Naive thymus-derived CD4-positive, alpha-beta T cell (primary cell): ENCODE measurements around the gene ABTB1. TPM values are rescaled to one million over a fixed set of nuclear protein-coding genes. Genes with fewer than 3 reads are reported as not detected.

Experiments
- ATAC-seq: fragments of 150-1000 bp; cut with Tn5 transposase; 2 replicates; pipeline ENCODE4 v1.10.0; 2021; ENCODE audit warnings: mild to moderate bottlenecking, moderate library complexity
- CTCF ChIA-PET: fragments of 350-600 bp; sonication (Branson Sonifier 250); formaldehyde crosslinking; loops from one replicate; lab custom pipeline; 2021; ENCODE audit warnings: antibody characterized with exemption; lab: Charles Lee
- POLR2A ChIA-PET: fragments of 350-600 bp; sonication (Branson Sonifier 250); formaldehyde crosslinking; loops from one replicate; lab custom pipeline; 2021; ENCODE audit warnings: antibody characterized with exemption, inconsistent platforms; lab: Charles Lee
- DNase-seq, 9 donors: peaks; one replicate each; pipeline versions ENCODE4 v3.0.0 to v3.0.0-alpha.2; 2020 to 2022; ENCODE audit warnings: mixed read lengths in 1 of 9
- H3K27ac ChIP-seq: one replicate; pipeline ENCODE4 v1.7.0; 2013; ENCODE audit warnings: mild to moderate bottlenecking, low read depth, low read length, moderate library complexity
- H3K27me3 ChIP-seq, 2 donors: one replicate each; pipeline ENCODE4 v1.7.0; 2013; ENCODE audit warnings: low read length in 2 of 2, mild to moderate bottlenecking in 2 of 2, moderate library complexity in 2 of 2; ENCODE audit not compliant: control insufficient read depth in 2 of 2, insufficient read depth in 2 of 2
- H3K36me3 ChIP-seq, 3 experiments: 1 replicate in 2 of 3; 2 replicates in 1 of 3; pipeline ENCODE4 v1.7.0; 2013; ENCODE audit warnings: low read length in 3 of 3, mild to moderate bottlenecking in 3 of 3, moderate library complexity in 1 of 3; ENCODE audit not compliant: insufficient read depth in 3 of 3, control insufficient read depth in 2 of 3
- H3K4me1 ChIP-seq, 2 donors: one replicate each; pipeline ENCODE4 v1.7.0; 2013; ENCODE audit warnings: low read length in 2 of 2, mild to moderate bottlenecking in 2 of 2, moderate library complexity in 1 of 2; ENCODE audit not compliant: control insufficient read depth in 2 of 2, insufficient read depth in 2 of 2
- H3K4me3 ChIP-seq: 2 replicates; pipeline ENCODE4 v1.7.0; 2013; ENCODE audit warnings: mild to moderate bottlenecking, low read length
- H3K9me3 ChIP-seq, 3 experiments: 1 replicate in 2 of 3; 2 replicates in 1 of 3; pipeline ENCODE4 v1.7.0; 2013; ENCODE audit warnings: low read length in 3 of 3; ENCODE audit not compliant: control insufficient read depth in 2 of 3
- H3K27ac Mint-ChIP-seq, 9 donors: one replicate each; pipeline ENCODE4 v1.8.0; 2020 to 2022; ENCODE audit warnings: mixed read lengths in 9 of 9, mild to moderate bottlenecking in 8 of 9, moderate library complexity in 5 of 9, inconsistent platforms in 2 of 9
- H3K27me3 Mint-ChIP-seq, 5 donors: one replicate each; pipeline ENCODE4 v1.8.0; 2021 to 2022; ENCODE audit warnings: mixed read lengths in 5 of 5, mild to moderate bottlenecking in 1 of 5
- H3K36me3 Mint-ChIP-seq, 5 donors: one replicate each; pipeline ENCODE4 v1.8.0; 2020 to 2022; ENCODE audit warnings: mixed read lengths in 5 of 5, mild to moderate bottlenecking in 3 of 5, inconsistent platforms in 1 of 5
- H3K4me1 Mint-ChIP-seq, 7 donors: one replicate each; pipeline ENCODE4 v1.8.0; 2020 to 2022; ENCODE audit warnings: mixed read lengths in 7 of 7, mild to moderate bottlenecking in 3 of 7, inconsistent platforms in 1 of 7
- H3K4me3 Mint-ChIP-seq, 10 donors: one replicate each; pipeline ENCODE4 v1.8.0; 2020 to 2022; ENCODE audit warnings: mild to moderate bottlenecking in 10 of 10, mixed read lengths in 10 of 10, moderate library complexity in 6 of 10, inconsistent platforms in 2 of 10
- H3K9me3 Mint-ChIP-seq, 11 donors: one replicate each; pipeline ENCODE4 v1.8.0; 2020 to 2022; ENCODE audit warnings: mixed read lengths in 11 of 11, mild to moderate bottlenecking in 4 of 11, inconsistent platforms in 1 of 11, moderate library complexity in 1 of 11
- intact Hi-C, 2 donors: fragments of 100-400 bp; cut with micrococcal nuclease; formaldehyde crosslinking; loops; one replicate each; pipeline ENCODE4 v1.15.1; 2023
- polyA plus RNA-seq, 2 donors: library from polyadenylated mRNA; unstranded; fragments of 300-500 nt; fragmentation: Illumina TruSeq; gene quantifications; one replicate each; pipeline ENCODE4 v1.2.3, GENCODE V29; 2021
- total RNA-seq, 6 experiments: library from RNA in 5 of 6; stranded (reverse) in 5 of 6; gene quantifications; 1 replicate in 5 of 6; 2 replicates in 1 of 6; pipeline ENCODE4 v1.2.3 and lab custom pipeline; 2021 to 2026

ABTB1 gene
- total and polyA plus RNA-seq, 7 experiments from 2014 or later: 26.7 to 182 (median 115) TPM

DNA sequence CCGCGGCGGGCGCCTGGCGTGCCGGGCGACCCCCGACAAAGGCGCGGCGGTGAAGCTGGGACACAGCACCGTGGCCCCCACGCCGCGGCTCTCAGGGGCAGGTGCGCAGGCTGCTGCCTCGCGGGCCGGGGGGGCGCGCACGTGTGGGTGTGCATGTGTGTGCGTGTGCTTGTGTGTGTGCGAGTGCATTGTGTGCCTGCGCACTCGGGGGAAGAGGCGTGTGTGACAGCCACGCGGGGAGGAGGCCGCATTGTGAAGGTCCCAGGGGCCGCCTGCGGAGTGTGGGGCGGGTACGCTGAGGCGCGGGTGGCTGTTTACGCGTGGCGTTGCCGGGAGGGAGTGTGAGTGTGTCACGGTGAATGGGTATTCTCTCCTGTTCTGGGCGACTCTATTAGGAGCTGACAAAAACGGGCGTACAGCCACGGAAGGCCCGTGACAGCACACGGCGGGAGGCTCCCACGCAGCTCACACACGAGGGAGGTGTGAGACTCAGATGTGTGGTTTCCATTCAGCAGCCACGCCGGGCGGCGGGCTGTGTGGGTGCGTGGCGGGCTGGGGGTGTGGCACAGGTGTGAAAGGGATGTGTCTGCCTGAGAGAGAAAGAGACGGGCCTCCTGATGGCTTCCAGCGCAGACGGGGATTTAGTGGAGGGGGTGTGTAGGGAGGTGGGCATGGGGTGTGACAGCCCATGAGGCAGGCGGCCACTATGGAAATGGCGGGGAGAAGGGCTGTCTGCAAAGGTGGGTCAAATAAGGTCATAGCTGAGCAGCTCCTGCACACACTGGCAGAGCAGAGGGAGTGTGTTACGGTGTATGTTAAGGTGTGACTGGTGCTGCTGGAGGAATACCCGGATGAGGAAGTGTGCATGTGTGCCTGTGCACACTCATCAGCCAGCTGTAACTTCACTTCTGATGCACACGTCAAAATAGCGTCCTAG is 43.0 kb upstream of the ABTB1 start:
- H3K4me3 Mint-ChIP-seq: peak overlapping the region; percentile 85 to 99 (median 89)
- no peaks in the 10 kb centered on the region for H3K9me3 Mint-ChIP-seq
- peaks cover 0 to 3% of the 10 kb centered on the region in 2 donors for H3K27me3 ChIP-seq
- H3K4me1 Mint-ChIP-seq: peaks cover 11 to 37% (median 27%) of the 10 kb centered on the region in 7 donors
- H3K27ac ChIP-seq: no peak overlapping the region
- no peaks in the 10 kb centered on the region for H3K9me3 ChIP-seq
- H3K4me3 ChIP-seq: peak overlapping the region; percentile 62
- CTCF ChIA-PET: interaction anchor here (1.3 kb wide), 1 partner anchor 55 kb away, joined by 3 read pairs; no protein-coding TSS in a partner anchor
- peak overlapping the region; percentile 36 to 86 (median 66) for H3K27ac Mint-ChIP-seq
- peaks cover 0 to 11% (median 0%) of the 10 kb centered on the region in 5 donors for H3K36me3 Mint-ChIP-seq
- intact Hi-C loops: loop anchor here (1.0 to 2.0 kb wide), 5 partner anchors 8 to 43 kb away; partner anchors contain the start of genes ABTB1 (in 2 of the 2), MCM2 (in 2 of the 2) and TPRA1 (in 1 of the 2)
- ATAC-seq (peak; percentile 60), DNase-seq (peak; percentile 25 to 51 (median 38))
- H3K36me3 ChIP-seq: no peaks in the 10 kb centered on the region
- peaks cover 10 to 15% of the 10 kb centered on the region in 2 donors for H3K4me1 ChIP-seq
- peaks cover 12 to 63% (median 32%) of the 10 kb centered on the region in 5 donors for H3K27me3 Mint-ChIP-seq
- POLR2A ChIA-PET: interaction anchor here (2.3 kb wide), 1 partner anchor 31 kb away, joined by 16 read pairs; the partner anchor contains the start of gene MCM2

DNA sequence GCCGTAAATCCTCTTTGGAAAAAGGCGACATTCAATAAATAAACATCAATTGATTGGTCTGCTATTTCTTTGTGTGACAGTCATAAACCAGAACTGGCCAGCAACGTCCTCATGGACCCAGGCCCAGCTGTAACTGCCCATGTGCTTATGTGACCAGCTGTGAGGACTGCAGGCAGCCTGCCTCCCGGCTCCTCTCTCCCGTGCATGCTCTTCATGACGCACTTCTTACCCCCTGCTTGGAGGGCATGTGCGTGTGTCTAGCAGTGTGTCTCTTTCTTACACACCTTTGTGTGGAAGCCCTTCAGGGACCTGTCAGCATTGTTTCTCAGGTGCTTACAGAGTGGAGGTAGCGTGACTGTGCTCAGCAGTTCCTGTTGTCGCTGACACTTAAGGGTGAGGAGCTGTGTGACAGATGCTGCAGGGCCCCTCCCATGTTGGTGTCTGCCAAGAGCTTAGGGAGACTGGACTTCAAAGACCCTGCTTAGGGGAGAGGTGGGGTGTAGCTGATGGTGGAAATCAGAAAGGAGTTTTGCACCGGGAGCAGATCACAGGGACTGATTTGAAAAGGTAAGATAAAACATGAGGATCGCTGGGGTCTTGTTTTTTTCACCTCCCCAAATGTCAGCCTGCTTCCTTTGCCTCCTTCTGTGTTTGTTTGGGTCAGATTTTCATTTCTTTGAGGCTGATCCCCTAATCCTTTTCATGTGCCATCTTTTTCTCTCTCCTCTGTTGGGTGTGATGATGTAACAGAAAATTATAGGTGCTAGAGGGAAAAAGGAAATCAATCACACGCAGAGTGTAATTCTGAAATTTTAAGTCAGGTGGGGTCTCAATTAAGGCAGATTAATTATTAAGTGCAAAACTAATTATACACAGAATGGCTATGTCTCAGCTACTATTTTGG is 41.7 kb upstream of the ABTB1 start:
- Histone ChIP-seq H3K36me3 (no peaks in the 10 kb centered on the region), H3K27me3 (peaks cover 0 to 3% of the 10 kb centered on the region in 2 donors), H3K4me1 (peaks cover 10 to 15% of the 10 kb centered on the region in 2 donors), H3K9me3 (no peaks in the 10 kb centered on the region), H3K4me3 (no peak overlapping the region), H3K27ac (no peak overlapping the region)
- ATAC-seq: no peak
- no peak for DNase-seq
- Mint-ChIP-seq H3K4me1 (peaks cover 12 to 37% (median 27%) of the 10 kb centered on the region in 7 donors), H3K9me3 (no peaks in the 10 kb centered on the region), H3K27me3 (peaks cover 17 to 61% (median 32%) of the 10 kb centered on the region in 5 donors), H3K36me3 (peaks cover 0 to 11% (median 0%) of the 10 kb centered on the region in 5 donors), H3K4me3 (peak overlapping the region; percentile 9 to 99 (median 54)), H3K27ac (peak overlapping the region in 1 of 9 donors; percentile 53)
- CTCF ChIA-PET: interaction anchor here (1.4 kb wide), 1 partner anchor 56 kb away, joined by 5 read pairs; no protein-coding TSS in a partner anchor
- intact Hi-C loops: loop anchor here in 1 of 2 donors (2.0 kb wide), 1 partner anchor 42 kb away; the partner anchor contains the start of gene ABTB1
- POLR2A ChIA-PET: interaction anchor here (0.7 to 0.9 kb wide), 2 partner anchors 41 to 148 kb away, joined by 3 read pairs; no protein-coding TSS in a partner anchor

DNA sequence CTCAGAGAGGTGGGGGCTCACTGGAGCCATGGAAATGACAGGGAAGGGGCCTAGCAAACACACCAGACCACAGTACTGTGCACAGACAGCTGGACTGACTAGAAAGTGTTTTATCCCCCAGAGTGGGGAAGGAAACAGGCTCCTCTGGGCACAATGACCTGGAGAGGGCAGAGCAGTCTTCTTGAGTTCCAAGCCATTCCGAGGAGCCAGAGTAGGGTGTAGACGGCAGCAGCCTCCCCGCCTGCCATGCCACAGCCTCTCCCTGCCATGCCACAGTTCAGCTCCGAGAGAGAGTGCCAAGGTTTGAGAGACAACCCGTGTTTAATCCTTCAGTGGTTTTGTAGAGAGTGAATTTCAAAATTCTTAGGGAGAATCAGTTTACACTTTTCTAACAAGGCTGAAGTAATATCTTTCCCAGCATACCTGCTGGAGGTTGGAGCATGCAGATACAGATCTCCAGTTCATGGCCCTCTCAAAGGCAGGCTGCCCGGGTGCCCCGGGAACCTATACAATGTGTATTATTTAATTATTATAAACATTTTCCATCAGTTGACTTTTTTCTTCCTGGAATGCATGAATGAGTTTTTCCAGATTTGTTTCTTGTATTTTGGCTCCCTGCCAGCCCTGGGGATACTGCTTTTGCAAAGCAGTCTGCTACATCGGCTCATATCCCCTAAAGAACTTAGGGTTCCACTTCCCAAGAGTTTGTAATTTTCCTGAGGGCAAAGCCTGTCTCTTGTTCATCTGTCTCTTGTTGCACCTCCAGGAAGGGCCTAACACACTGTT is 40.5 kb upstream of the ABTB1 start:
- Histone ChIP-seq H3K4me3 (no peak overlapping the region), H3K9me3 (no peaks in the 10 kb centered on the region), H3K36me3 (no peaks in the 10 kb centered on the region), H3K27me3 (peaks cover 0 to 3% of the 10 kb centered on the region in 2 donors), H3K27ac (no peak overlapping the region), H3K4me1 (peaks cover 11% of the 10 kb centered on the region in 2 donors)
- CTCF ChIA-PET: interaction anchor here (1.4 kb wide), 1 partner anchor 57 kb away, joined by 5 read pairs; no protein-coding TSS in a partner anchor
- Mint-ChIP-seq H3K4me1 (peaks cover 15 to 36% (median 26%) of the 10 kb centered on the region in 7 donors), H3K27ac (no peak overlapping the region), H3K4me3 (no peak overlapping the region), H3K9me3 (no peaks in the 10 kb centered on the region), H3K36me3 (peaks cover 0 to 11% (median 0%) of the 10 kb centered on the region in 5 donors), H3K27me3 (peaks cover 17 to 52% (median 32%) of the 10 kb centered on the region in 5 donors)
- DNase-seq: no peak
- no peak for ATAC-seq
- intact Hi-C loops: no loop called here
- POLR2A ChIA-PET: no interaction called here

DNA sequence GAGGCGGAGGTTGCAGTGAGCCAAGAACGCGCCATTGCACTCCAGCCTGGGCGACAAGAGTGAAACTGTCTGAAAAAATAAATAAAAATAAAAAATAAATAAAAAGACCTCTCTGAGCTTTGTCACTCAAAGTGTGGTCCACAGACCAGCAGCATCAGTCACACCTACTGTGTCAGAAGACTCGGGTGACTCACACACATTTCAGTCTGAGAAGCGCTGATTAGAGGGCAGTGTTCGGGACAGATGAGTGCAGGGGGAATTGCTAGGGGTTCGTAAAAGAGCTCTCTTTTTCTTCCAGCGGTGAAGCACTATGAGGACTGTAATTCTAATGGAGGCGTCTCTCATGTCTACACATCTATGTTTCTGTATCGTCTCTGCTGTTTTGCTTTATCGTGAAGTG is 38.1 kb upstream of the ABTB1 start:
- H3K4me1 ChIP-seq: peaks cover 10 to 17% of the 10 kb centered on the region in 2 donors
- H3K9me3 Mint-ChIP-seq: no peaks in the 10 kb centered on the region
- H3K9me3 ChIP-seq: no peaks in the 10 kb centered on the region
- peaks cover 17 to 34% (median 27%) of the 10 kb centered on the region in 5 donors for H3K27me3 Mint-ChIP-seq
- intact Hi-C loops: loop anchor here in 1 of 2 donors (5.0 kb wide), 1 partner anchor 57 kb away; no protein-coding TSS in a partner anchor
- H3K36me3 ChIP-seq: no peaks in the 10 kb centered on the region
- ATAC-seq (no peak), DNase-seq (no peak)
- H3K4me1 Mint-ChIP-seq: peaks cover 17 to 28% (median 24%) of the 10 kb centered on the region in 7 donors
- CTCF ChIA-PET: interaction anchor here (0.6 kb wide), 1 partner anchor 36 kb away, joined by 3 read pairs; the partner anchor contains the start of gene MCM2
- peaks cover 0 to 7% (median 0%) of the 10 kb centered on the region in 5 donors for H3K36me3 Mint-ChIP-seq
- POLR2A ChIA-PET: no interaction called here
- no peak overlapping the region for H3K27ac ChIP-seq
- H3K4me3 Mint-ChIP-seq: no peak overlapping the region
- H3K27ac Mint-ChIP-seq: no peak overlapping the region
- H3K27me3 ChIP-seq: peaks cover 0 to 3% of the 10 kb centered on the region in 2 donors
- no peak overlapping the region for H3K4me3 ChIP-seq

DNA sequence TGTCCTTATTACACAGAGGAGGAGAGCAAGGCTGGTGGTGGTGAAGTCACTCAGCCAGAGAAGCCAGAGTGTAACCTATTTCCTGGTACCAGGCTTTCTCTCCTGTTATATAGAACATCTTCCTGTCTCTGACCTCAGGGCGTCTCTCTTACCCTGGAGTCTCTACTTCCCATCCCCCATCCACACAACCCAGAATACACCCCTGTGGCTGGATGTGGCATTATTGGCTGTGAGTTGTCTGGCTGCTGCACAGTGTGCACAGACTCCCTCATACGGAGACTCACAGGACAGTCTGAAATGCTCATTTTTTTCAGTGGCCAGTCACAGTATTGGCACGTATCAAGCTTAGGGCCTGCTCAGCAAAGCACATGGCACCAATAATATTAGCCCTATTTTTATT is 35.2 kb upstream of the ABTB1 start:
- H3K36me3 ChIP-seq: no peaks in the 10 kb centered on the region
- H3K27ac ChIP-seq: no peak overlapping the region
- H3K27ac Mint-ChIP-seq: peak overlapping the region in 3 of 9 donors; percentile 52 to 72 (median 61)
- DNase-seq (peak in 6 of 9 donors; percentile 7 to 49 (median 36)), ATAC-seq (peak; percentile 81)
- H3K27me3 ChIP-seq: peaks cover 0 to 2% of the 10 kb centered on the region in 2 donors
- ChIA-PET POLR2A (no interaction called here), CTCF (interaction anchor here (0.7 kb wide), 1 partner anchor 1013 kb away, joined by 4 read pairs; no protein-coding TSS in a partner anchor)
- no peak overlapping the region for H3K4me3 ChIP-seq
- peaks cover 7 to 12% (median 9%) of the 10 kb centered on the region in 5 donors for H3K27me3 Mint-ChIP-seq
- no peaks in the 10 kb centered on the region for H3K9me3 ChIP-seq
- intact Hi-C loops: loop anchor here in 1 of 2 donors (1.0 to 5.0 kb wide), 3 partner anchors 8 to 60 kb away; partner anchors contain the start of genes MCM2 and PODXL2
- peaks cover 0 to 7% of the 10 kb centered on the region in 2 donors for H3K4me1 ChIP-seq
- H3K36me3 Mint-ChIP-seq: no peaks in the 10 kb centered on the region
- peak overlapping the region in 4 of 10 donors; percentile 21 to 49 (median 35) for H3K4me3 Mint-ChIP-seq
- no peaks in the 10 kb centered on the region for H3K9me3 Mint-ChIP-seq
- H3K4me1 Mint-ChIP-seq: peaks cover 6 to 16% (median 10%) of the 10 kb centered on the region in 7 donors
